HTR-8/SVneo (cell line): ENCODE measurements around the gene EFNA4.

Experiments
- DNase-seq: peaks from one replicate; pipeline ENCODE4 v3.0.0; 2011; ENCODE audit warnings: low spot score, mixed read lengths; ENCODE audit not compliant: insufficient read length
- FAIRE-seq: peaks from 2 replicates; lab custom pipeline; 2011; peaks lifted over from hg19 to GRCh38; lab: Jason Lieb, UNC

EFNA4 gene

DNA sequence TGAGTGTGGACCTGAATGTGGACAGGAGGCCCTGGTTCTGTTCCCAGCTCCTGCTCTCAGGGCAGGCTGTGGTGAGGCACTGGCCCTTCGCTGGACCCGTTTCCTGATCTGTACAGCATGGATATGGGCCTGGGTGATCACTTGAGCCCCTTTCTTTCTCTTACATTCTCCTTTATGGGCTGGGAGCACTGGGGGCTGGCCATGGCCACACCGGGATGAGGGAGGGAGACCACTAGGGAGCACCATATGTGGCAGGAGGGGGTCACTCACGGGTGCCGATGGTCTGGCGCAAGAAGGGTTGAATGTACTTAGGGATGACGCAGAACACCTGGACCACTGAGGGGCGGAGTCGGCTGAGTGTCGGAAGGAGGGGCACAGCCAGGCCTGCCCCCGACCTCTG lies 32.6 kb upstream of the EFNA4 start:
- FAIRE-seq (no peak), DNase-seq (no peak)

DNA sequence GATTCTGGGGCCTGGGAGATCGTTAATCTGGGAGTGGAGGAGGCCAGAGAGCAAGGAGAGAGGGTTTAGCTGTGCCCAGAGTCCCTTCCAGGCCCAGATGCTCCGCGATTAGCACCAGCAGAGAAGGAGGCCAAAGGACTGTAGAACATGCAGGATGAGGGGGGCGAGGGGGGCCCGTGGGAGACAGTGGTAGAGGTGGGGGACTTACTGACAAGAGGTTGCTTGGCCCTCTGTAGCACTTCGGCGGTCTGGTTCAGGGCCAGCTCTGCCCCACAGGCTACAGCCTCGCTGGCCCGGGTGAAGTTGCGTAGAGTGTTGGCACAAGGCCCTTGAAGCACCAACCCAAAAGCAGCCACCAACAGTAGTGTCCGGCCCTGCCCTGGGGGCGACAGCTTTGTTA lies 30.7 kb upstream of the EFNA4 start:
- DNase-seq = no peak
- no peak for FAIRE-seq

DNA sequence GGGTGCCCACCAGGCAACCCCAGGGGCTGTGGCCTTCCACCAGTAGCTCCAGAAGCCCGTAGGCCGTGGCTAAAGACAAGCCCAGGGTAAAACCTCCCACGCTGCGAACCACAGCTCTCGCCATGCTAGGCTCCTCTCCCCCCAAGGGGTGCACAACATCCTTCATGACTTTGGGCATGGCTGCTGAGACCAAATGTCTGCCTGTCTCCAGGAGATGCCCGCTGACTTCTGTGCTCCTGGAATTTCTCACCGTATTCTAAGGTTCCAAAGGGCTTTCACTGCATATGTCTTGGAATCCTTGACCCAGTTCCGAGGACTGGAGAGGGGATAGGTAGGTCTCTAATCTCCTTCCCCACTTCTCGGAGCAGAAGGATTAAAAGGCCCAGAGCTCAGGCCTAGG lies 30.0 kb upstream of the EFNA4 start, which contains the start of the genes DCST1 and DCST2:
Gene DCST1, plus strand, starts transcription at position 301 of the 400 bp plus-strand sequence. CDS start 213 bp downstream, outside the sequence.
Gene DCST2, minus strand, starts transcription at position 258 of the 400 bp plus-strand sequence. Its CDS starts 80 bp downstream, at position 178.
- FAIRE-seq (no peak), DNase-seq (no peak)

DNA sequence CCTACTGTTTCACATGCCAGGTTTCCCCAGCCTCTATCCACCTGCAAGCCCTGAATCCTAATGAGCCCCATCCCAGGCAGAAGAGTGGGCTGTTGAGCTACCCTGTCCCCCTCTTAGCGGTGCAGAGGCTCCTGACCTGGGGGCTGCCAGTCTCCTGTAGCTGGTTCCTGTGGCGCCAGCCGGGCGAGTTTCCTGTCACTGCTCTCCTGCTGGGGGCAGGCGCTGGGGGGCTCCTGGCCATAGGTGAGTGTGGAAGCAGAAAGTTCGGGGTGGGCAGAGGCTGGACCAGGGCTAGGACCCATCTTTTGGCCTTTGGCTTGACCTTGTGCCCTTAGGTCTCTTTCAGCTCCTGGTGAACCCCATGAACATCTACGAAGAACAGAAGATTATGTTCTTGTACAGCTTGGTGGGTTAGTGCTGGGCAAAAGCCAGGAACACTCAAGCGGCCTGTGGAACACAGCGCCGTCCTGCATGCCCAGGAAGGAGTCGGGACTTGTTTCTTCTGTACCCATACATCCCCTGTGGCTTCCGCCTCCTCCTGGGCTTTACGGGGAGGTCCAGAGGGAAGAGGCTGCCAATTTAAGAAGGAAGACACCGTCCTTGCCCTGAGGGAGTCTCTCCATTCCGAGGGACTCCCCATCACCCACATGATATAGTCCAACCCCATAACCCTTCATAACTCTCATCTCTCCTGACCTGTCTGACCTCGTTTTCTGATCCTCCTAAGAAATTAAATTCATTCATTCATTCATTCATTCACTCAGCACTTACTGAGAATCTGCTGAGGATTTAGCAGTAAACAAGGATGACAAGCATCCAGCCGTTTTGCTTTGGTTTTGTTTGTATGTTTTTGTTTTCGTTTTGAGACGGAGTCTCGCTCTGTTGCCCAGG lies 29.0 kb upstream of the EFNA4 start:
- DNase-seq (no peak), FAIRE-seq (no peak)

DNA sequence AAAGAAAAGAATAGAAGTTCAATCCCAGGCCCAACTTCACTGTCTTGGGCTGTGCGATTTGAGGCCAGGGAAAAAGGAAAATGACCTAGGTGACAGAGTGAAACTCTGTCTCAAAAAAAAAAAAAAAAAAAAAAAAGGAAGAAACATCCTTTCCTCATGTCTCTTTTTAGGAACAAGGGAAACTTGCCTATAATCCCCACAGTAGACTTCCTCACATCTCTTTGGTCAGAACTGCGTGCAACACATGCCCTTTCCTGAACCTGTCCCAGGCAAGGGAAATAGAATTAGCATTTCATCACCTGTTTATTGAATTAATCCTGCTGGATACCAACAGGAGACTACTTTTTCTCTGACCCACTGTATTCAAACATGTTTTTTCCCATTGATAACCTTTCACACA lies 27.6 kb upstream of the EFNA4 start:
- FAIRE-seq (no peak), DNase-seq (no peak)

DNA sequence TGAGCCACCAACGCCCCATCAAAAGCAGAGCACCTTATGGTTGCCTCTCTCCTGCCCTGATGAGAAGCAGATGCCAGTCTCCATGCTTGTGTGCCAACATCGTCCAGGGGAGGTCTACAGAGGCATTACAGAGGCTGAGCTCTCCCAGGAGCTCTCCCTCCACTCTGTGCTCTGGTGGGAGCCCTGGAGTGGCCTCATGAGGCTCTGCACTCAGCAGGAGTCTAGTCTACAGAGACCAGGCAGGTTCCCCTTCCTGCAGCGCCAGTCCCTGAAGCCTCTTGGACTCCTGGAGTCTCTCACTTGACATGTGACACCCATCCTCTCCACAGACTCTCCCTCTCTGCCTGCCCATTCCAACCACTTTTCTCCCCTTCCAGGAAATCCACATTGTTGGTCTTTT lies 26.5 kb upstream of the EFNA4 start:
- FAIRE-seq = no peak

DNA sequence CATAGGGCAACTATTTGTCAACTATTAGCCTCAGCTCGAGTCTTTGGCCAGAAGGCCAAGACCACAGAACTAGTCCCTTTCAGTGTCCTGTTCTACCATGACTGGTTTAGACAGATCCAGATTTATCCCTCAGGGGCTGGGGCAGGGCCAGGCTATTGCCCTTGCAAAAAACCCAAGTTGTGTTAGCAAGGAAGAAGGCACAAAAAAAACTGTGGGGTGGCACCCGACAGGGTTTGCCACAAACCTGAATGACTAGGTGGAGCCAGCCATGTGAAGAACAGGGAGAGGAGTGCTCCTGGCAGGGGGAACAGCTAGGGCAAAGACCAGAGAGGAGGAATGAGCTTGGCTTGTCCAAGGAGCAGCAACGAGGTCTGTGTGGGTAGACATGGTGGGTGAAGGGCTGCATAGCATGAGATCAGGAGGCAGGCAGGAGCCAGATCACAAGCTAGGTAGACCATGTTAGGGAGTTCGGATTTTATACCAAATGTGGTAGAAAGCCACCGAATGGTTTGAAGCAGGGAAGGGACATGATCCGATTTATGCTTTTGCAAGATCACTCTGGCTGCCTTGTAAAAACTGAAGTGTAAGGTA lies 25.6 kb upstream of the EFNA4 start:
- FAIRE-seq (no peak), DNase-seq (no peak)

More for the DNA sequence above, 26.5 kb upstream of the EFNA4 start:
- DNase-seq = no peak

DNA sequence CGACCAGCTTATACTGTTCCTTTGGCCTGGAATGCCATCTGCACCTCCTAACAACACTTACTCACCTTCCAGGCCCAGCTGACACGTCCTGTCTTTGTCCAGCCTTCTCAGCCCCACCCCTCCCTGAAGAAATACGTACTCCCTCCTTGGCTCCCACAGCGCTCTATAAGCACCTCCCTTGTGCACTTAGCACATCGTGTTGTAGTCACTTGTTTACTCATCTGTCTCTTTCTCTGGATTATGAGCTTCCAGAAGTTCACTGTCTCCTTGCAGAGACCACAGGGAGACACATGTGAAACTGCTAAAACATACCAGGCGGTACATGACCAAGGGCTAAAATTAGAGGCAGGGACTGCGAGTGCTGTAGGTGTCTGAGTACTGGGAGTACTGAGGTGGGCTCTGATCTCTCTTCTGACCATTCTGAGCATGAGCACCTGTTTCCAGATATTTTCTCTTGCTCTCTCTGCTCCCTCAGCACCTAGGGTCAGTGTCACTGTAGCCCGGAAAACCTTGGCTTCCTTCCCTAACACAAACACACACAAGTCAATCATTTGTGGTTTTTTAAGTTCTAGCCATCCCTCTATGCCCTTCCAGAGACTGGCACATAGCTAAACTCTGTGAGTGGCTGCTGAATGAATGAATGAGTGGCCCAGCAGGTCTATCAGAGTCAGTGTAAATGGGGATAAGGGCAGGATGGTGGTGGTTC lies 24.8 kb upstream of the EFNA4 start:
- DNase-seq (no peak), FAIRE-seq (no peak)

DNA sequence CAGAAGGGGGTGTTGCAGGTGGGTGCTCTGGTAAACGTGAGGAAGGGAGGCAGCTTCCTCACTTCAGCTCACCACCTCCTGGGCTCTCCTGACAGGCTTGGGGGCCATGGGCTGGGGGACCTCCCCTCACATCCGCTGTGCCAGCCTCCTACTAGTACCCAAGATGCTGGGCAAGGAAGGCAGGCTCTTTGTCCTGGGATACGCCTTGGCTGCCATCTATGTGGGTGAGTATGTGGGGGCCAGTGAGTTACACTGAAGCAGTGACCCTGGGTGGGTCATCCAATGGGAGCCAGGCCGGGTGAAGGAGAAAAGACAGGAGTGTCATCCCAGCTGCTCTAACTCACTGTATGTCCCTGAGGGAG lies 24.3 kb upstream of the EFNA4 start:
- DNase-seq (no peak), FAIRE-seq (no peak)

DNA sequence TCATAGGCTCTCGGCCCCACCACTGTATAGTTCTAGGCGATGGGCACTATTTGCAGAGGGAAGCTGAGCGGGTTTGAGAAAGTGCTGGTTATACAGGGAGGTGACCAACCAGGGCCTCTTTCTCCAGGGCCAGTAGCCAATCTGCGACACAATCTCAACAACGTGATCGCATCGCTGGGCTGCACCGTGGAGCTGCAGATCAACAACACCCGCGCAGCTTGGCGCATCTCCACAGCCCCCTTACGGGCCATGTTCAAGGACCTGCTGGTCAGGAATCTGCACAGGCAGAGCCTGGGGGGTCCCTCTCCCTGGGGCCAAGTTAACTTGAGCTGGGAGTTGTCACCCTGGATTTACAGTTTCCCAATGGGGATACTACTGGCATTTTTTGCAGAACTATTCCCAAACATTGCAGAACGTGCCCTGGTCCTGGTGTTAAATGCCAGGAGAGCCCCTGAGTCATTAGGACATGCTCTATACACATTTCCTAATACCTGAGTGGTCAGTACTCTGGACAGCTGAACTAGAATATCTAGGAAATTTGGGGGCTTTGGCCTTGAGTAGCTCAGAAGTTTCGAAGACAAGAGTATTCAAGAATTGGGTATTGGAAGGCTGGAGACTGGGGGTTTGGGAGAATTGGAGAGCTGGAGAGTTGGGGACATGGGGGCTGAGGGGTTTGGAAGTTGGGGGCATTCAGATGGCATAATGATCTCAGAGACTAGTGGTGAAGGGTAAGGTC lies 23.0 kb upstream of the EFNA4 start:
- FAIRE-seq (no peak), DNase-seq (no peak)

DNA sequence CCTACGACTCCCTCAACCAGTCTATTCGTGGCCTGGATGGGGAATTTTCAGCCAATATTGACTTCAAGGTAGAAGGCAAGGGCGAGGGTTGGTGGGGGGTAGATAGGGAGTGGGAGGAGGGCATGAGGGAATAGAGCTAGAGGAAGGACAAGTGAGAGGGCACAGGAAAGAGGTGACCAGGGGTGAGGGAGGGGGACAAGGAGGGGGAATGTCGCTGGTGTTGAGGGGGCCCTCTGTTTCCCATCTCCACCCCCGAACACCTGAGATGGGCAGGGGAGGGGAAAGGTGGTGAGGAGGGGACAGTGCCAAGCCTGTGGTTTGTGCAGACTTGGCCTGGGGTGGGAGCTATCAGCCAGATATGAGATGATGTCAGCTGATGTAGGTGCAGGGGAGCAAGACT lies 20.8 kb upstream of the EFNA4 start:
- FAIRE-seq (no peak), DNase-seq (no peak)

DNA sequence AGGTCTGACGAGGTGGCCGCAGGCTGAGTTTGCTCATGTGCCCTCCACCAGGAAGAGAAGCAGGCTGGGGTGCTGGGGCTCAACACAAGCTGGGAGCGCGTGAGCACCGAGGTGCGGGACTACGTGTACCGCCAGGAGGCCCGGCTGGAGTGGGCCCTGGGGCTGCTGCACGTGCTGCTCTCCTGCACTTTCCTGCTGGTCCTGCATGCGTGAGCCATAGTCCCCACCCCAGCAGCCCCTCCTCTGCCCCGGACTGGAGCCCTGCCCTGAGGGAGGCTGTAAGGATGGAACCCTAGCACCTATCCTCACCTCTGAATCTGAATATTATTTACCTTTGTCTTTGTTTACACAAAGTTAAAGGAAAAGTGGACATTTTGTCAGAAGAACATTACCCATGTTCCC lies 20.2 kb upstream of the EFNA4 start:
- FAIRE-seq (no peak), DNase-seq (no peak)

DNA sequence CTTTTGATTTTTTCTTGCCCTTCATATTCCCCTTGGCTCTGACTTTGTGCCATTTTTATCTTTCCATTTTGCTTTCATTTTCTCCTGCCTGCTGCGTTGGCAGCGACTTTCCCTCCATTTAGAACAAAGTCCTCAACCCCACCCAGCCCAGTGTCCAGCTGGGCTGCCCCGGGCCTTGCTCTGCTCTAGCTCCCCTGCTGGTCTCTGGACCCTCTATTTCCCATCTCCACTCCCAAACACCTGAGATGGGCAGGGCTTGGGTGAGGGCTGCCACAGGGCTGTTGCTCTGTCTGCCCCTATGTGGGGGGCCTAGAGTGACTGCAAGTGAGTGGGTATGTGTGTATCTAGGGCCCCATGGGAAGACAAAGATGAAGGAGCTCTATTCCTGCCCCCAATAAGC lies 19.7 kb upstream of the EFNA4 start:
- DNase-seq (no peak), FAIRE-seq (no peak)

DNA sequence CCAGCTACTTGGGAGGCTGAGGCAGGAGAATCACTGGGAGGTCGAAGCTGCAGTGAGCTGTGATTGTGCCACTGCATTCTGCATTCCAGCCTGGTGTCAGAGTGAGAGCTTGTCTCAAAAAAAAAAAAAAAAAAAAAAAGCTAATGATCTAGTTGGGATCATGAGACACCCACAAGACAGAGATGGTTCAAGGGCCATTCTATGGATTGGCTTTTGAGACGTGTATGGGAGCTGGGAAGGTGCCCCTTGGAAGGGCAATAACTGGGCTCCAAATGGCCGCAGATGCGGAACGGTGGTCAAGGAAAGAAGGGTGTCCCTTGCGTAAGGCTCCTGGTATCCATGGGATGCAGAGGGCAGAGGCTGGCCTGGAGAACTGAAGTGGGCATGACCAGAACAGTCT lies 19.2 kb upstream of the EFNA4 start:
- DNase-seq = no peak
- no peak for FAIRE-seq

DNA sequence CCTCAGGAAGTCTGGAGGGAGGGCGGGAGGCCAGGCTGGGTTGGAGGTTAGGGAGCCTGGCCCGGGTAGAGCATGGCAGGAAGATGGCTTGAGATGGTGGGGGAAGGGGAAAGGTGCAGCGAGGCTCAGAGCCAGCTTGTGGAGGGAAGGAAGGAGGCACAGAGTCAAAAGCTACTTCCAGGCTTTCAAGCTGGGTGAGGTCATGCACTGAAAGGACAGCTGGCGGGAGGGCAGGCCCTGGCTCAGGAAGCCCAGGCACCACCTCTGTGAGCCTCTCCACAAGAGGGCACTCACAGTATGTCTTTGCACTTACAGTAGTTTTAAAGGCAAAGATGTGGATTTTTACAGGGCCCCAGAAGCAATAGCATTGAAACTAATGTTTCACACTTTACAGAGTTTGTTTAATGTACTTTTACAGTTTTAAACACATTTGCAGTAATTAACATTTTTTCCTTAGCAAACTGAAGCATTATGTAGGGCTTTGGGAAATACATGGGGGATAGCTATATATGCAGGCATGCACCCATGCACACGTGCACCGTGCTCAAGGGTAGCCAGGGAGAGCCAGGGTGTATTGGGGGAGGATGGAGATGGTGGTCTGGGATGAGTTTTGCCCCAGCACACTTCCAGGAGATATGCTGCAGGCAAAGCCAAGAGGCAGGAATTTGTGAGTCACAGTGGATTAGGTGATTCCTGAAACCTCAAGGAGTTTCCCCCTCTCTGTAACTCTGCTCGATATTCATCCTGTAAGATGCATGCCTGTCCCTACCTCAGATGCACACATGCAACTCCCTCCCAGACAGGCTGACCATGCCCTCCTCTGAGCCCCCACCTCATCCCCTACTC lies 18.5 kb upstream of the EFNA4 start:
- DNase-seq (peak; percentile 83), FAIRE-seq (no peak)

DNA sequence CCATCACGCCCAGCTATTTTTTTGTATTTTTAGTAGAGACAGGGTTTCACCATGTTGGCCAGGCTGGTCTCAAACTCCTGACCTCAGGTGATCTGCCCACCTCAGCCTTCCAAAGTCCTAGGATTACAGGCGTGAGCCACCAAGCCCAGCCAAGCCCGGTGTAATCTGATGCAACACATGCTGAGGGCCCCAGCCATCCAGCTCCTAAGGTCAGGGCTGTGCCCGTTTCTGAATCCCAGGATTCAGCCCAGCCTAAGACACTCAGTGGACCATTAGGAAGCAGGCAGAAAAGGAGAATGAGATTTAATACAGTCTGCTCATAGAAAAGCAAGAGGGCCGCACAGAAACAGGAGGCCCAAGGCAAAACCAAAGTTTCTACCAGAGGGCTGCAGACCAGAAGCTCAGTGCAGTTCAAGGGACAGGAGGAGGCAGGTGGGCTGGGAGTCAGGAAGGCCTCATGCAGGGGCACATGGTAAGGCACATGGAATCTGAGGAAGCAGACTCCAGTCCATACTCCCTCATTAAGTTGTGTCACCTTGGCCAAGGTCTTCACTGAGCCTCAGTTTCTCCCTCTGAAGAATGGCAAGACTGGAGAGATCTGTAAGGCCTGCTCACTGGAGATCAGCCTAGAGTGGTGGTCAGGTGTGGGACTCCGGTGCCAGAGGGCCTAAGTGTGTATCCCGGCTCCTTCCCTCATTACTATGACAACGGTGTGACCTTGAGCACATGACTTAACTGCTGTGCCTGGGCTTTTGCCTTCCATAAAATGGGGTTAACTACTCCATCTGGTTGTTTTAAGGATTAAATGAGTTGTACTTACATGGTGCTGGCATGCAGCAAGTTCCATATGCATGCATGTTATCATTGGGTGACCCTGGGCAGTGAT lies 14.8 kb upstream of the EFNA4 start:
- no peak for FAIRE-seq
- no peak for DNase-seq

DNA sequence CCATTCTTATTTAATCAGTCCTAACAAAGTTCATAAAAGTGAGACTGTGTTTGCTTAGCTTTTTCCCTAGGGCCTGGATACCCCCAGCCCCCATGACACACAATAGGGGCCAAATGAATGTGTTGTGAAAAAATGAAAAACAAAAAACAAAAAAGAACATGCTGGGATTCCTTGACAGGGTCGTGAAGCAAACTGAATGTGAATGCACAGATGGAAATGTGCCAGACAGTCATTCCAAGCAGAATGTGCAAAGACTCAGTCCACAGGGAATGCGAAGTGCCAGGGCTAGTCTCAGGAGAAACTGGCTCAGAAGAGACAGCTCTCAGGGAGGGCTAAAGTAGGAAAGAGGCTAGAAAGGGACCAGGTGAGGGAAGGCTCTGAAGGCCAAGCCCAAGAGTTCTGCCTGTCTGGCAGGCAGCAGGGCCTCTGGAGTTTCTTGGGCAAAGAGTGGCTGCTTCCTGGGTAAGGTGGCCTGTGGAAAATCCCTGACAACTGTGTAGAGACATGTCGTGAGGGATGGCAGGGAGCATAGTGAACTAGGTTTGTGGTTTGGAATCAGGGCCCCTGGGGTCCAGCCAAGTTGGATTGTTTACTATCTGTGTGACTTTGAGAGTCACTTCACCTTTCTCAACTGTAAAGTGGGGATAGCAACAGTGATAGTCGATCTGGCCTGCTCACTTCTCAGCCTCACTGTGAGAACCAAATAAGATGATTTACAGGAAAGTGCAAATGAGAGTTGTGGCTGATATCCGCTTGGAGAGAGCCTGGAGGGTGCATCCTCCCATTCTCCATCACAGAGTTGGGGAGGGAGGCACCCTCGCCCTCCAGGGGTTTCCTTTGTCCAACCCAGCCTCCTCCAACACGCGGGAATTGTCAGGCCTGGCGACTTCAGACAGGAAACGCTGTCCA lies 13.6 kb upstream of the EFNA4 start:
- FAIRE-seq (no peak), DNase-seq (no peak)
